H7 (cell line): Measurements from ENCODE around the gene CIPC. TPM values are rescaled to one million over a fixed set of nuclear protein-coding genes. Genes with fewer than 3 reads are reported as not detected.
A peak's percentile ranks its signal among the peaks of the same experiment; 100 is the strongest.

Experiments
- DNase-seq: peaks from one replicate; pipeline ENCODE4 v3.0.0; 2012
- H3K27me3 ChIP-seq: 2 replicates; pipeline ENCODE4 v1.6.0; 2011; ENCODE audit warnings: mild to moderate bottlenecking, low read length; ENCODE audit not compliant: control insufficient read depth, insufficient read depth
- H3K36me3 ChIP-seq: replicated peaks from 2 replicates; pipeline ENCODE4 v1.5.1; 2011; ENCODE audit warnings: low read length; ENCODE audit not compliant: control insufficient read depth, insufficient read depth
- H3K4me3 ChIP-seq: 2 replicates; pipeline ENCODE4 v1.5.1; 2011; ENCODE audit warnings: low read depth, mild to moderate bottlenecking, control low read depth, low read length, moderate library complexity; ENCODE audit not compliant: insufficient read depth
- total RNA-seq: library from RNA; depleted of rRNA; stranded (reverse); fragments of >200 nt; shearing (Covaris generic); gene quantifications from 2 replicates; pipeline ENCODE4 v1.2.3, GENCODE V29; 2014

CIPC gene
- total RNA-seq, 1 experiment from 2014 or later: 22.3 TPM

DNA sequence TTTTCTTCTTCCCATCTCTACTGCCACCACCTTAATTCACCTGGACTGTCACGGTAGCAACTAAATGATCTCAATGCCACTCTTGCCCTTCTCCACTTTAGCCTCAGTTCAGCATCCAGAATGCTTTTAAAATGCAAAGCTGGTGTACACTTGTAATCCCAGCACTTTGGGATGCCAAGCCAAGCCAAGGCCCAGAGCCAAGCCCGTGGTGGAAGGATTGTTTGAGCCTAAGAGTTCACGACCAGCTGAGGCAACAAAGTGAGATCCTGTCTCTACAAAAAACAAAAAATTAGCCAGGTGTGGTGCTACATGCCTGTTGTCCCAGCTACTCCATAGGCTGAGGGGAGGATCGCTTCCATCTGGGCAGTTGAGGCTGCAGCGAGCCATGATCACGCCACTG, 5.9 kb downstream of the CIPC start:
- DNase-seq: no peak
- no peak overlapping the region for H3K4me3 ChIP-seq

DNA sequence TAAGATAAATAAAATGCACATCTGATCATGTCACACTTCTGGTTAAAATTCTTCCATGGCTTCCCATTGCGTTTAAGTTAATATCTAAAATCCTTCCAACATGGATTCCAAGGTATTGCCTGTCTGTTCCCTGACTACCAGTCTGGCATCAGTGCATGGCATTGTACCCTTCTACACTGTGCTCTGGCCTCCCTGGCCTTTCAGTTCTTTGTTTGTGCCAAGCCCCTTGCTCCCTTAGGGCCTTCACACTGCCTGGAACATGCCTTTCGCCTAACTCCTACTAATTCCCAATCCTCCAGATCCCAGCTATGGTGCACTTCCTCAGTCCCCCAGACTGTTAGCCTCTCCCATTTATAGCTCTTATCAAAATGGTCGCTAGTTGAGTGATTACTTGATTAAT, 6.3 kb downstream of the CIPC start:
- H3K36me3 ChIP-seq: peaks cover 2% of the 10 kb centered on the region
- no peak overlapping the region for H3K4me3 ChIP-seq
- H3K27me3 ChIP-seq: no peaks in the 10 kb centered on the region
- DNase-seq: no peak

More for the DNA sequence above, 5.9 kb downstream of the CIPC start:
- peaks cover 2% of the 10 kb centered on the region for H3K36me3 ChIP-seq
- no peaks in the 10 kb centered on the region for H3K27me3 ChIP-seq

DNA sequence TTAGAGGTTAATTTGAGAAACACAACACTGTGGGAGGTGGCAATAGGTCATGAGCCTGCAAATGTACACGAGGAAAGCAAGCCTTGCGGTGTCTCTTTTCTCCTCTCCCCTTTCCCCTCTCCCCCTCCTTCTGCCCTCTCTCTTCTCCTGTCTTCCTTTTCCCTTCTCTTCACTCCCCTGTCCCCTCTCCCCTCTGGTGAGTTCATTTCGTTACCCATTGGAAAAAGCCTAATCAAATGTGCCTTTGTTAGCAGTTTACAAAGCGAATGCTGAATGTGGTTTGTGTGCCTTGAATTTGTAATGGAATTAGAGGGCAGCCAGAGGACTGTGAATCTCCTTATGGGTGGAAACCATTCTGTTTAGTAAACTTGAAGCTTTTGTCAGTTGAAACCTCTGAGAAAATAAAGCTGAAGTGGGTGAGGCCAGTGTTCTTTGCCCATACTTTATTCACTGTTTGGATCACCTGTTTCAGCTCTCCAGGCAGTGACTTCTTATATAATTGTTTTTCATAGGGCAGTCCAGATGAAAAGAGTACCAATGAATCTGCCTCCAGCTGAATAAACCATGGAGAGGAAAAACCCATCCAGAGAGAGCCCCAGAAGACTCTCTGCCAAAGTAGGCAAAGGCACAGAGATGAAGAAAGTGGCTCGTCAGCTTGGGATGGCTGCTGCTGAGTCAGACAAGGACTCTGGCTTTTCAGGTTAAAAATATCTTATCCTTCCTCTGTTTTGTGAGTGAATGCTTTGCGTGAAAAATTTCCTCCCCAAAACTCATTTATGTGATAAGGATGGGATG, 7.3 kb downstream of the CIPC start:
- H3K4me3 ChIP-seq: no peak overlapping the region
- H3K36me3 ChIP-seq: peaks cover 3% of the 10 kb centered on the region
- DNase-seq: peak; percentile 44
- H3K27me3 ChIP-seq: no peaks in the 10 kb centered on the region

DNA sequence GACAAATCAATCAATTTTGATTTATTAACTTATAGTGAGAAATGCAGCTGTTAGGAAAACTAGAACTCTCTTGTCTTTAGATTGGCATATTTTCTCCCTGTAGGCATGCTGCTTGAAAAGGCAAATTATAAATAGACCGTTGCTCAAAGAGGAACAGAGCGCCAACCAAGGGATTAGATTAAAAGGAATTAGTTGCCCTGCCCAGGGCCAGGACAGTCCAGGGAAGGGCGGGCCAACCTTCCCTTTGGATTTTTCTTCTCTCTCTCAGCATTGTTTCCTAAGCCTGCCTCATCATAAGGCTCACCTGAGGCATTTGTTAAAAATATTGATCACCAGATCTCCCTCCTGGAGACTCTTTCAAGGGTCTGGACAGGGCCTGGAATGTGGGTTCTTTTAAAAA, 8.6 kb downstream of the CIPC start:
- no peaks in the 10 kb centered on the region for H3K27me3 ChIP-seq
- H3K36me3 ChIP-seq: peaks cover 3% of the 10 kb centered on the region
- no peak overlapping the region for H3K4me3 ChIP-seq
- no peak for DNase-seq

DNA sequence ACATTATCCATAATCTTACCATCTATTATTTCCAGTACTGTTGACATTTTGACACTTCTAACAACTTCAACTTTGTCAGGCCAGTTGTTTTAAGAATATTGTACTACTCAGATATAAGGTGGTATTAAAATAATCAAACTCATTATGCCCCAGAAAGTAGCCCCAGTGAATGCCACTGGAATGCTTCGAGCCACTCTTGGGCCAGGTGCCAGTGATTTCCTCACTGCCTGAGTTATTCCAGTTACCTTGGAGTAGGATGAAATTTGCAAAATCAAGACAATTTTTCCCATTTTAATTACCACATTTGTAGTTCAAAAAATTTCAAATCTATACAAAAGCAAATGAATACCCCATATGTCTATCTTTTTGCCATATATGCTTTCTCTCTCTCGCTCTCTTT, 9.2 kb downstream of the CIPC start:
- Histone ChIP-seq H3K27me3 (no peaks in the 10 kb centered on the region), H3K36me3 (peaks cover 3% of the 10 kb centered on the region), H3K4me3 (no peak overlapping the region)
- DNase-seq: no peak

DNA sequence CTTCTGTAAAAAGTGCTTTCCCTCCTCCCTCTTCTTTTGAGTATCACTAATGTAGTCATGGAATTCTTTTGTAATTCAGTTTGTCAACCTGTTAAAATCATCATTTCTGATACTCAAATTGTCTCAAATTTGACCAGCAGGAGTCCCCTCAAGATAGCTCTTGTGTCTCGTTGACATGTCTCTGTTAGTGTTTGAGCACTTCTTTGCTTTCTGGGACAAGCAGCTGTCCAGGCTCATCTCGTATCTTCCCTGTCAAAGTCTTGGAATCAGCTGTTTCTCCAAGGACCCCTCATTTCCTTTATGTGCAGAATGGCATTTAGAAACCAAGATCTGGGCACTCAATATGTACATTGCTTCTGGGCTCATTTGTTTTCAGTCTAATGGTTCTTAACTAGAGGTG, 10.7 kb downstream of the CIPC start:
- no peaks in the 10 kb centered on the region for H3K27me3 ChIP-seq
- no peak overlapping the region for H3K4me3 ChIP-seq
- no peak for DNase-seq
- H3K36me3 ChIP-seq: peaks cover 7% of the 10 kb centered on the region

DNA sequence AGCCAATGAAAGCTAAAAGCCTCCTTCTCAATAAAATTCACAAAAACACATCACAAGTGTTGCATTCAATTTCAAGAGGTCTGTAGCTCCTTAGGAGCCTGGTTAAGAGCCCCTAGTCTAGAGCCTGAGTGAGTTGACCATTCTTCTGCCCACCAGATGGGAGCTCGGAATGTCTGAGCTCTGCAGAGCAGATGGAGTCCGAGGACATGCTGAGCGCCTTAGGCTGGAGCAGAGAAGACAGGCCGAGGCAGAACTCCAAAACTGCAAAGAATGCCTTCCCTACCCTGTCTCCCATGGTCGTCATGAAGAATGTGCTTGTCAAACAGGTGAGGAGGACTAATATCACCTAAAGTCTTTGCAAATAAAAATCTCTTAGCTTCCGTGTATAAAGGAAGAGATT, 11.6 kb downstream of the CIPC start:
- H3K27me3 ChIP-seq: no peaks in the 10 kb centered on the region
- no peak for DNase-seq
- H3K4me3 ChIP-seq: no peak overlapping the region
- H3K36me3 ChIP-seq: peaks cover 12% of the 10 kb centered on the region

DNA sequence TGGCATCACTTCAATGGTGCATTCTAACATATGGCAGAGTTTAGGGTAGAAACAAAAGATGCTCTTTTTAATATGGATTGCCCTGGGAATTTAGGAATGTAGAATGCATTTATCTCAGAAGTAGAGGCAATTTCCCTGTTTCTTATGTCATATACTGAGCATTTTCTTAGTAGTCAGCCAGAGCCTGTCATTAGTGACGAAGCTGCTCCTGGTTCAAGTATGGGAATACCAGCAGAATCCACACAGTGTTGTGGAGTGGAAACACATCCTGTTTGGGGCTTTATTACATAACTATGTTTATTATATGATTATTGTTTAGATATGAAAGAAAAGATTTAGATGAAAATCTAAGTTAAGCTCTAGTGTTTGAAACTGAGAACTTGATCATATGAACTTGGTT, 12.2 kb downstream of the CIPC start:
- Histone ChIP-seq H3K27me3 (no peaks in the 10 kb centered on the region), H3K36me3 (peaks cover 12% of the 10 kb centered on the region), H3K4me3 (no peak overlapping the region)
- no peak for DNase-seq

DNA sequence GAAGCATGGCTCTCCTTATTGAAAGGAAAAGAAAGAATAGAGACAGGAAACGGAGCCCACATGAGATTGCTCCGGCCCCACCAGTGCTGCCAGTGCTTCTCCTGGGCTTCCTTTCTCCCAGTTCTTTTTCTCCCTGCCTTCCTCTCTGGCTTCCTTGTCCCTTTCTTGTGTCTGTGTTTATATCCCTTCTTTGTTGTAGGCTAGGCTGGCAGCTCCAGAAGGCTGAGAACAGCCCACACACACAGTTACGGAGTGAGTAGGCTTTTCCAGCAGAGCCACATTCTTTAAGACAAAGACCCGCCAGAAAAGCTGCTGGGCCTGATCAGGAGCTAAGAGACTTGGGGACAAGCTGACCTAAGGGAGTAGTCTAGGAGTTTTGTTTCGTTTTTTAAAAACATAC, 13.0 kb downstream of the CIPC start:
- H3K4me3 ChIP-seq: no peak overlapping the region
- no peaks in the 10 kb centered on the region for H3K27me3 ChIP-seq
- DNase-seq: peak; percentile 75
- peaks cover 12% of the 10 kb centered on the region for H3K36me3 ChIP-seq

DNA sequence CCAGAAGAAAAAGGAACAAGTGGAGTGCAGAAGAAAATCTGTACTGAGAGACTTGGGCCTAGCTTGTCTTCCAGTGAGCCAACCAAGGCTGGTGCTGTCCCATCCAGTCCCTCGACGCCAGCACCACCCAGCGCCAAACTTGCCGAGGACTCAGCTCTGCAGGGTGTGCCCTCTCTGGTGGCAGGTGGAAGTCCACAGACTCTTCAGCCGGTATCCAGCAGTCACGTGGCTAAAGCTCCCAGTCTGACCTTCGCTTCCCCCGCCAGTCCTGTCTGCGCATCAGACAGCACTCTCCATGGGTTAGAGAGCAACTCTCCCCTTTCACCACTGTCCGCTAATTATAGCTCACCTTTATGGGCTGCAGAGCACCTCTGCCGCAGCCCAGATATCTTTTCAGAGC, 15.6 kb downstream of the CIPC start:
- Histone ChIP-seq H3K27me3 (no peaks in the 10 kb centered on the region), H3K36me3 (peaks cover 15% of the 10 kb centered on the region), H3K4me3 (no peak overlapping the region)
- no peak for DNase-seq

DNA sequence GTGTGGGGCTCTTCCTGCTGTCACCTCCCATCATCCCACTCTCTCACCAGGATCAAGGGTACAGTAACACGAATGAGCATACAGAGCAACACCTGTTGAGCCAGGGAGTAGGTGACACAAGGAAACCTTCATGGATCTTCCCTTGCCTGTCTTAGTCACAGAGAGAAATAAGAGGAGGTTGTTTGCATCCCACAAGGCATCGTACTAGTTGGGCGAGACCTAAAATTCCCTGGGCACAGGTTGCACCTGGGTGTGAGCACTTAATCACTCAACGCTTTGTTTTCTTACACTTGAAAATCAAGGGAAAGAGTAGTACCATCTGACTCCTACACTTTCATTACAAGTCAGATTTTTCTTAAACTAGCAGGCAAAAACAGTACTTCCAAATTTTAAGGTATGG, 16.6 kb downstream of the CIPC start:
- peaks cover 15% of the 10 kb centered on the region for H3K36me3 ChIP-seq
- DNase-seq: no peak
- H3K4me3 ChIP-seq: no peak overlapping the region
- H3K27me3 ChIP-seq: no peaks in the 10 kb centered on the region

DNA sequence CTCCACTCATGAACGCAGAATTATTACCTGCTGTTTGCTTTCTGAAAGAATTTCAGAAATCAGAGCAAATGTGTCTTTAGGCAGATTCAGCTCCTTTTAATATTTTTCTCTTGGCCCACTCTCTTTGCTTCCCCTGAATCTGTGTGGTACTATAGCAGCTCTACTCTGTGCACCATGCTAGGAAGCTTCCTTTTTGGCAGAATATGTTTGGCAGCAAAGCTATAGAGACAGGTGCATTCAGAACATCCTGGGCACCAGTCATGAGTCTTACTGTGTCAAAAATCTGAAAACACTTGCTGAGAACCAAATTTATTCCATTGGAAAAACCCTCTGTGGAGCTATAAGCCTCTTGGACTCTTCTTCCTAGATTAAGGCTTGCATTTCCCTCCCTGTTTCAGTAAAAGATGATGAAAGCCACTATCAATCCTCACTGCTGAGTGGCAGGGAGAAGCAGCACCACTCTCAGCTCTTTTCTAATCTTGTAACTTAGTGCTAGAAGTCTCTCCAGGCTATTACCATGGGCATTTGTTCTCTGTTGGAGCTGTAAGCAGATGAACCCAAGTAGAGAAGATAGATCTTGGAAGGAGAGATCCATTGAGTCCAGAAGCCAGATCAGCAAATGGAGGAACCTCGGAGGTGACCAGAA, 18.2 kb downstream of the CIPC start:
- Histone ChIP-seq H3K27me3 (no peaks in the 10 kb centered on the region), H3K36me3 (peaks cover 14% of the 10 kb centered on the region), H3K4me3 (no peak overlapping the region)
- DNase-seq: no peak

DNA sequence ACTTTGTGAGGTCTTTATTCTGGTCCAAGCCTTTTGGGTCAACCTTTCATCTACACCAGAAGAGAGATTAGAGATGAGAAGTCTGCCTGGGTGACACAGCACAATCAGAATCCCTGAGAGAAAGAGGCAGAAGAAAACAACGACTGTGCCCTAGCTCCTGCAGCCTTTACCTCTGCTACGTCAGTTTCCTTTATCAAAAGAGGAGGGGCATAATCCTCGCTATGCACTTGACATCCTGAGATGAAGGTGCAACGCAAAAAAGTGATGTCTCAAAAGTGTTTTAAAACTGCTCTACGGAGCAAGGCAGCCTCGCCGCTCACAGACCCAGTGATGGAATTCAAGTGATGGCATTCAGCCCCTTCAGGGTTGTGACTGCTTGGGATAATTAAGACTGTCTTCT, 21.8 kb downstream of the CIPC start:
- Histone ChIP-seq H3K4me3 (no peak overlapping the region), H3K36me3 (peaks cover 3% of the 10 kb centered on the region), H3K27me3 (peaks cover 5% of the 10 kb centered on the region)
- DNase-seq: no peak

DNA sequence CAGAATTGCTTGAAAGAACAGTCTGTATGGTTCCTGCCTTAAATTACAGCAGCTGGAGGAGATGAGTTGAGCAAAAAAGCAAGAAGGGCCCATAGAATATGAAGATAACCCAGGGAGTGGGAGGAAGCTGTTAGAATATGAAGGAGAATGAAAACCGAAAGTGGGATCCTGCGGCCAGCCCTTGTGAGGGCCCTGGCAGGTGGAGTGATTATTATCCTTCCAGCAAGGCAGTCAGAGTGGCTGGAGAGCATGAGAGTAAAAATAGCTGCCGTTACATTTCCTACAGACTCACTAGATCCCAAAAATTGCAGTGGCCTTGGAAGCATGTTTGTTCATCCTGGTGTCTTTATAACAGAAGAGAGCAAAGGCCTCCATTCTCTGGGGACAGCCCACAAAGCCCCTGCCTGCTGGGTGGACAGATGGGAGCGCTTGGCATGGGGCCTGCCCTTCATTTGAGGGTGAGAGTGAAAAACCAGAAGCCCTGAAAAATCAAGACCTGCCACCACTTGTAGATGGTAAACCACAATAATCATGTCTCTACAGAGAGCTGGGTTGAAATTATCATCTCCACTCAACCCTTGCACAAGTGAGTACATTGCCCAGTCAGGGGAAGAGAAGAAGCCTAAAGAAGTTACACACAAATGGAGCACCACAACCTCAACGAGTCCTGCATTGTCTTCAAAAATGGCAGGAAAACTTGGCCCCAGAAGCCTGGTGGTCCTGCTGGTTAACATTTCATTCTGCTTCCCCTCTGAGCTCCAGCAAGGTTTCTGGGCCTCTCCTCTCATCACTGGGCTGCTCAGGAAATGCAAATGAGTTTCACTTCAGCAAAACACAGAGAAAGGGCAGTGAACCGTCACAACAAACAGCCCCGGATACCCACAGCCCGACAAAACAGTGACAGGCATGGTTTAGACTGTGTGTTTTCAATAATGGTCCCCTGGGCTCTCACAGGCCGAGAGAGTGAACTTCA, 23.0 kb downstream of the CIPC start:
- Histone ChIP-seq H3K27me3 (peaks cover 13% of the 10 kb centered on the region), H3K36me3 (peaks cover 3% of the 10 kb centered on the region; the same call in 1 of the 2 replicates), H3K4me3 (no peak overlapping the region)
- no peak for DNase-seq
